ENCODE measurements around the gene GLIPR1L1.

GLIPR1L1 gene

GRCh38 chr12:75389061-75389460 lies 54.6 kb downstream of the GLIPR1L1 start:
- DNase-seq: no peak
- Mint-ChIP-seq H3K9me3 (no peaks in the 10 kb centered on the region), H3K36me3 (ENCODE audit: low read depth) (peaks cover 4% of the 10 kb centered on the region), H3K4me3 (no peak overlapping the region), H3K27ac (no peak overlapping the region), H3K4me1 (ENCODE audit: low read depth) (peaks cover 36% of the 10 kb centered on the region), H3K27me3 (no peaks in the 10 kb centered on the region)

- H3K4me1 Mint-ChIP-seq (ENCODE audit: low read depth): peaks cover 36% of the 10 kb centered on the region
- H3K36me3 Mint-ChIP-seq (ENCODE audit: low read depth): peaks cover 4% of the 10 kb centered on the region
- peak overlapping the region; percentile 93 for H3K27ac Mint-ChIP-seq
- no peaks in the 10 kb centered on the region for H3K9me3 Mint-ChIP-seq
- no peak for DNase-seq
- H3K4me3 Mint-ChIP-seq: peak overlapping the region; percentile 81
- no peaks in the 10 kb centered on the region for H3K27me3 Mint-ChIP-seq
These were observed 55.2 kb downstream of the GLIPR1L1 start for GRCh38 chr12:75389706-75390105.

- Mint-ChIP-seq H3K27ac (peak overlapping the region; percentile 93), H3K4me3 (peak overlapping the region; percentile 81), H3K4me1 (ENCODE audit: low read depth) (peaks cover 36% of the 10 kb centered on the region), H3K27me3 (no peaks in the 10 kb centered on the region), H3K9me3 (no peaks in the 10 kb centered on the region), H3K36me3 (ENCODE audit: low read depth) (peaks cover 4% of the 10 kb centered on the region)
- DNase-seq: no peak
These were observed 55.9 kb downstream of the GLIPR1L1 start for GRCh38 chr12:75390156-75390898.

GRCh38 chr12:75390899-75391538 lies 56.5 kb downstream of the GLIPR1L1 start, which contains the start of gene GLIPR1L2:
Gene GLIPR1L2 (plus strand): TSS chr12:75391089. CDS start chr12:75391117, 28 bp downstream.
- H3K27ac Mint-ChIP-seq: peak within 1 kb of the TSS; percentile 93
- DNase-seq: peak; percentile 93
- peak within 1 kb of the TSS; percentile 81 for H3K4me3 Mint-ChIP-seq
- no peaks in the 10 kb centered on the region for H3K27me3 Mint-ChIP-seq
- peaks cover 41% of the 10 kb centered on the region for H3K4me1 Mint-ChIP-seq (ENCODE audit: low read depth)
- peaks cover 4% of the 10 kb centered on the region for H3K36me3 Mint-ChIP-seq (ENCODE audit: low read depth)
- no peaks in the 10 kb centered on the region for H3K9me3 Mint-ChIP-seq

- H3K4me1 Mint-ChIP-seq (ENCODE audit: low read depth): no peaks in the 10 kb centered on the region
- no peak for DNase-seq
- no peak overlapping the region for H3K27ac Mint-ChIP-seq
- H3K9me3 Mint-ChIP-seq: no peaks in the 10 kb centered on the region
- no peak overlapping the region for H3K4me3 Mint-ChIP-seq
- H3K27me3 Mint-ChIP-seq: no peaks in the 10 kb centered on the region
- no peaks in the 10 kb centered on the region for H3K36me3 Mint-ChIP-seq (ENCODE audit: low read depth)
These were observed 69.8 kb downstream of the GLIPR1L1 start for GRCh38 chr12:75404231-75404630.

- Mint-ChIP-seq H3K27me3 (no peaks in the 10 kb centered on the region), H3K36me3 (ENCODE audit: low read depth) (no peaks in the 10 kb centered on the region), H3K9me3 (no peaks in the 10 kb centered on the region), H3K27ac (no peak overlapping the region), H3K4me1 (ENCODE audit: low read depth) (no peaks in the 10 kb centered on the region), H3K4me3 (no peak overlapping the region)
- DNase-seq: no peak
These were observed 73.2 kb downstream of the GLIPR1L1 start for GRCh38 chr12:75407683-75408082.

- DNase-seq: no peak
- Mint-ChIP-seq H3K9me3 (no peaks in the 10 kb centered on the region), H3K27ac (no peak overlapping the region), H3K4me1 (ENCODE audit: low read depth) (no peaks in the 10 kb centered on the region), H3K4me3 (no peak overlapping the region), H3K36me3 (ENCODE audit: low read depth) (no peaks in the 10 kb centered on the region), H3K27me3 (no peaks in the 10 kb centered on the region)
These were observed 75.4 kb downstream of the GLIPR1L1 start for GRCh38 chr12:75409830-75410229.

- no peaks in the 10 kb centered on the region for H3K9me3 Mint-ChIP-seq
- no peaks in the 10 kb centered on the region for H3K36me3 Mint-ChIP-seq (ENCODE audit: low read depth)
- H3K4me1 Mint-ChIP-seq (ENCODE audit: low read depth): no peaks in the 10 kb centered on the region
- DNase-seq: no peak
- H3K4me3 Mint-ChIP-seq: no peak overlapping the region
- no peaks in the 10 kb centered on the region for H3K27me3 Mint-ChIP-seq
- H3K27ac Mint-ChIP-seq: no peak overlapping the region
These were observed 80.2 kb downstream of the GLIPR1L1 start for GRCh38 chr12:75414671-75415070.

- Mint-ChIP-seq H3K4me3 (no peak overlapping the region), H3K27ac (no peak overlapping the region), H3K9me3 (no peaks in the 10 kb centered on the region), H3K4me1 (ENCODE audit: low read depth) (no peaks in the 10 kb centered on the region), H3K27me3 (no peaks in the 10 kb centered on the region), H3K36me3 (ENCODE audit: low read depth) (no peaks in the 10 kb centered on the region)
- DNase-seq: no peak
These were observed 85.4 kb downstream of the GLIPR1L1 start for GRCh38 chr12:75419841-75420240.

Data from activated T-cell treated with anti-CD3 and anti-CD28 coated beads, Interleukin-2, amount 50 U/mL, for 24 hours (primary cell).